ENCODE results near the gene ZNF580.

Gene ZNF580

GRCh38 chr19:55663846-55664536, 23.2 kb downstream of the ZNF580 start:
- no peak for DNase-seq

- no peak for DNase-seq
Measured at GRCh38 chr19:55666343-55667005, 25.7 kb downstream of the ZNF580 start.

- DNase-seq: no peak
Measured at GRCh38 chr19:55667006-55667381, 26.2 kb downstream of the ZNF580 start.

DNA sequence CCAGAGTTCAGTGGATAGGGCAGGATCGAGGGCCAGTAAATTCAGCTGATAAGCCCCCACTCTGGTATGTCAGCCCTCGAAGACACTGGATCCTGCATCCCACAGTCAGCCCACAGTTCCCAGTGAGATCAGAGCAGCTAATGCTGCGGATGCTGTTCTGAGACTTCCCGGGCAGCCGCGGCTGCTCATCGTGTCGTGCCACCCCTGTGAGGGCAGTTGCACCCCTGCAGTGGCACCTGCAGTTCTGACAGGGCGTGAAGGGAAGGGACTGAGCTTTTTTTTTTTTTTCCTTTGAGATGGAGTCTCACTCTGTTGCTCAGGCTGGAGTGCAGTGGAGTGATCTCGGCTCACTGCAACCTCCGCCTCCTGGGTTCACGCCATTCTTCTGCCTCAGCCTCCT, 26.7 kb downstream of the ZNF580 start:
- DNase-seq: no peak

- no peak for DNase-seq
Measured at GRCh38 chr19:55667958-55668357, 27.2 kb downstream of the ZNF580 start.

DNA sequence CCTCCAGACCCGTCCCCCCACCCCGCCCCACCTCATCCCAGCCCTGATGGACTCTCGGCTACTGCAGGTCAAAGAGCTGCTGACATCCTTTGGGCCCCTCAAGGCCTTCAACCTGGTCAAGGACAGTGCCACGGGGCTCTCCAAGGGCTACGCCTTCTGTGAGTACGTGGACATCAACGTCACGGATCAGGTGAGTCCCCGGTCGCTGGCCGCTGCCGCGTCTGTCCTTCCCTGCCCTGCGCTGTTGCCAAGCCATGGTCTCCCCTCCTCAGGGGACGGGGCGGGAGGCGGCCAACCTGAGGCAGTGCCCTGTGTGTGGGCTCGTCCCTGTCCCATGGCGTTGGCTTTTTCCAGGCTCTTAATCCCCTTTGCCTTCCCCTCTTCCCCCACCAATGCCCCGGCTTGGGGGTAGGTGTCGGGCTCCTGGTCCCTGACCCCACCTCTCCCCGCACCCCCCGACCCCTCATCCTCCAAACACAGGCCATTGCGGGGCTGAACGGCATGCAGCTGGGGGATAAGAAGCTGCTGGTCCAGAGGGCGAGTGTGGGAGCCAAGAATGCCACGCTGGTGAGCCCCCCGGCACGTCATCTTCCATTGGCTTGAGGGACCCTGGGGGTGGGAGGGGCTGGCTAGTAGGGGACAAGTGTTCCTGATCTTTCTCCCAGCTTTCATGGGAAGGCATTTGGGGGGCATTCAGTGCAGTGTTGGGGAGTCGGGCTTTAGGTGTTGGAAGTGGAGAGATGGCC, 28.0 kb downstream of the ZNF580 start:
- no peak for DNase-seq

DNA sequence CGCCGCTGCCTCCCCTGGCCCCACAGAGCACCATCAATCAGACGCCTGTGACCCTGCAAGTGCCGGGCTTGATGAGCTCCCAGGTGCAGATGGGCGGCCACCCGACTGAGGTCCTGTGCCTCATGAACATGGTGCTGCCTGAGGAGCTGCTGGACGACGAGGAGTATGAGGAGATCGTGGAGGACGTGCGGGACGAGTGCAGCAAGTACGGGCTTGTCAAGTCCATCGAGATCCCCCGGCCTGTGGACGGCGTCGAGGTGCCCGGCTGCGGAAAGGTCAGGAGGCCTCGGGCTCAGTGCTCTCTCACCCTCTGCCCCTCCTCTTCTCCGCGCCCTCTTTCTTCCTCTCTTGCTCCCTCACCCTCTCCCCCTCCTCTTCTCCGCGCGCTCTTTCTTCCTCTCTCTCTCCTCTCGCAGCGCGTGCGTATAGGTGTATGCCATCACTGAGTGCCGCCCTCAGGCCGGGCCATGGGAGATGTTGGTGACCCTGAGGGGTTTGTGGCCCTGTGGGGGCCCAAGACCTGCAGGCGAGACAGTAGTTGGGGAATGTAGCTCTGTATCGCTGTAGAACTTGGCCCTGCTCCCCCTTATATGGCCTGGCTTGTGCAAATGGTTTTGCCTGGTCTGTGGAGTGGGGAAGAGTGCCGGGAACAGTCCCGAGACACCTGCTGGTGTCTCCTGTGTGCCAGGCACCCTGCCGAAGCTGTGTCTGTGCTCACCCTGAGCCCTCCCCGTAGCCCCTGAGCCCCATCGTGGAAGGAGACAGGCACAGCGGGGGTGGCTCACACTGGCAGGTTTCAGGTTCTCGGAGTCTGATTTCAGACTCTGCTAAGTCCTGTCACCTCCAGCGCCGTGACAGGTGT, 28.8 kb downstream of the ZNF580 start:
- no peak for DNase-seq

GRCh38 chr19:55670280-55671053, 29.7 kb downstream of the ZNF580 start:
- peak in 8 of 14 donors; percentile 2 to 46 (median 12) for DNase-seq

GRCh38 chr19:55671054-55671378, 30.2 kb downstream of the ZNF580 start:
- no peak for DNase-seq

DNA sequence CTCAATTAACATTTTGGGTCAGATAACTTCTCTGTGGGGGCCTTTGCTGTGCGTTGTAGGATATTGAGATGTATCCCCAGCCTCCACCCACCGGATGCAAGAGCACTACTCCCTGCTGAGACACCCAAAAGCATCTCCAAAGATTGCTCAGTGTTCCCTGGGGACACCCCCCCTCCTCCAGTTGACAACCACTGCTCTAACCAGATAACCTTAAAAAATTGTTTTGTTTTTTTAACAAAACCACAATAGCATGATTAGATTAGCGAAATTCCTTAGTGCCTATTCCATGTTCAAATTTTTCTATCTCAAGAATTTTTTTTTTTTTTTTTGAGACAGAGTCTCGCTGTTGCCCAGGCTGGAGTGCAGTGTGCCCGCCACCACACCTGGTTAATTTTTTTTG, 31.6 kb downstream of the ZNF580 start:
- DNase-seq: no peak

DNA sequence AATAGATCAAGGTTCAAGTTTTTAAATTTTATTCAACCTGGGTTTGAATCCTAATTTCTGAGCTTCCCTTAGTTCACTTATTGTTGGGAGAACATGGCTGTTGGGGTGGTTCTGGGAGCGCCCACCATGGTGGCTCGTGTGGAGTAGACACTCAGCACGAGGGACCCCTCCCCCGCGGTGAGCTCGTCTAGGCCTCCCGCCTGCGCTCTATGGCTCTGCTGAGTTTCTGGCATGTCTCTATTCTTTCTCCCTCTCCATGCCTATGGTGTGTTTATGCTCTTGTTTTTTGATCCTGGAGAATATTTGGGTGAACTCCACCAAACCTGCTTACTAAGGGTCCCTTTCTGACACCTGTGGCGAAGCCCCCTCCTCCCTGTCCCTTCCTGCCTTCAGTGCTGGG, 32.7 kb downstream of the ZNF580 start:
- no peak for DNase-seq

GRCh38 chr19:55673889-55674288, 33.1 kb downstream of the ZNF580 start:
- DNase-seq: no peak

DNA sequence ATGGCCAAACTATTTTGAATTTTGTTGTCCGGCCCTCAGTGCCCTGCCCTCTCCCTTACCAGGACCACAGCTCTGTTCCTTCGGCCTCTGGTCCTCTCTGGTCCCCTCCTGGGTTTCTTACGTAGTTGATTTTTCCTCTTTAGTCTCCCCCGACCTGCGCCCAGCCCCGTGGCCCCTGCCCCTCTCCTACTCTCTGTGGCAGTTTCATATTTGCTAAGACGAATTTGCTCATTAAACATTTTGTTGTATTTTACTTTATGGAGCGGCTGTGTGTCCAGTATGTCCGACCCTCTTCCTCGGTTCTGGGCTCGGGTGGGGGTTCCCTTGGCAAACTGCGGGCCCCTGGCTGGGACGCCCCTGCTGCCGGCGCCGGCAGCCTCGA, 33.6 kb downstream of the ZNF580 start:
- no peak for DNase-seq

DNA sequence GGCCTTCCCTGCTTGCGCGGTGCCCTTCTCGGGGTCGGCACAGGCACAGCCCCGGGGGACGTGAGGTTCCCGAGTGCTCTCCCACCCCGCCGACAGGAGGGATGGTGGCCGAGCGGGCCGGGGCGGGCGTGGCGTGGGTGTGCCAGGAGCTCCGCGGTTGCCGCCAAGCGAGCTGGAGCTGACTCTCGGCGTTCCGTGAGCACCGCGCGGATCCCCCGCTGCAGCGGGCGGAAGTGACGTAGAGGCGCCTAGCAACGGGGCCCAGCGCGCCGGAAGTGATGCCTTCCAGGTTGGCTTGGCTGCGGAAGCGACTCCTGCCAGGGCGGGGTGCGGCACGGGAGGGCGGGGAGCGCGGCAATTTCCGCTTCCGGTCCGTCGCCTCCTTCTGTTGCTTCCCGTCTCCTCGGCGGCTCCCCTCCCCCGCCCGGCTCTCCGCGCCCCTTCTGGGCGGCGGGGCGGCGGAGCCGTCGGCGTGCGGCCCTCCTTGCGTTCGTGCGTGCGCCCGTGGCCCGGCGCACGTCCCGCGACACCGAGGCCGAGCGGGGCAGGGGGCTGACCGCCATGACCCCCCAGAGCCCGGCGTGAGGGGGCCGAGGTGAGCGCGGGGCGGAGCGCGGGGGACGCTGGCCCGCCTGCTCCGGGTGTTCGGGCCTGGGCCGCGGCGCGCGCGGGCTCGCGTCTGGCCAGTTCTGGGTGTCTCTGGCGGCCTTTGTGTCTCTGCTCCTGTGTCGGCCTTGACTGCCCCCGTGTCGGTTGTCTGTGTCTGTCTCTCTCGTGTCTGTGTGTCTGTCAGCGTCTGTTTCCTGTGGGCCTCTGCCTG, 34.2 kb downstream of the ZNF580 start, which contains the start of gene EPN1:
Gene EPN1, plus strand, starts transcription at position 386 of the 820 bp plus-strand sequence. CDS start 3,402 bp downstream, outside the sequence.
- peak; percentile 51 to 95 (median 90) for DNase-seq

- DNase-seq: no peak
Measured at GRCh38 chr19:55675661-55676354, 35.0 kb downstream of the ZNF580 start.

DNA sequence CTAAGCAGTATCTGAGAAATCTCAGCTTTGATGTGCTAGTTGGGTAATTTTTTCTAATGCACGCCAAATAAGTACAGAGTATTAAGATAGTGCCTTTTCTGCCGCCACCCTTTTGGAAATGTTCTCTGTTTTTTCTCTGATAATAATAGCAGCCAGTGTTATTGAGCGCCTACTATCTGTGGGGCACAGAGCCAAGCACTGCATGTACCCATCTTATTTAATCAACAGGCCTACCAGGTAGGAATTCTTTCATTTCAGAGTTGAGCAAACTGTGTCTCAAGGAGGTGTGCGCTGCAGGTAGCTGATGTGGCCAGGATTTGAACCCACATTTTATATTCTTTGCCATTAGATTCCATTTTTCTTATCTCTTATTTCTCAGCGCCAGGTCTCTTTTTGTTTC, 35.6 kb downstream of the ZNF580 start:
- no peak for DNase-seq

- DNase-seq: no peak
Measured at GRCh38 chr19:55676889-55677505, 36.2 kb downstream of the ZNF580 start.

DNA sequence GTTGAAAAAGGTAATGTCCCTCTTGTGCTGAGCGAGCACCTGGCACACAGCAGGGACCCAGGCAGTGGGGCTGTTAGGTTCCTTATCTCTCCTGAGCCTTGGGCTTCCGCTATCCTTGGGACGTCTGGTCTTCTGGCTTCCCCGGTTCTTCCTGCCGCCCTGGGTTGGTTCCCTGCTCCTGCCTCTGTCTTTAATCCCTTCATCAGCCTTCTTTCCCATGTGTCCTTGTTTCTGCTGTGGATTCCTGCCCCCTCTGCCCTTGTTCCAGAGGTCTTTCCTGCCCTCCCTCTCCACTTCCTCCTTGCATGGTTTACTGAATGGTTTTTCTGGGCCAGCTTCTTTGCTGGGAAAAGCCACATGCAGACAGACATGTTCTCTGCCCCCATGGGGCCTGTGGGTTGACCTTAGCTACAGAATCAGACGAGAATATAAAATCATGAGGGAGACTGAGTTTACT, 36.8 kb downstream of the ZNF580 start:
- DNase-seq: no peak

- DNase-seq: peak in 7 of 14 donors; percentile 3 to 44 (median 25)
Measured at GRCh38 chr19:55678121-55678671, 37.4 kb downstream of the ZNF580 start.
